ENCODE data around the gene SLC17A9. TPM values are rescaled to one million over a fixed set of nuclear protein-coding genes. Genes with fewer than 3 reads are reported as not detected.

Gene SLC17A9
- total and polyA plus RNA-seq, 2 experiments from 2014 or later = 32.0 to 39.3 TPM

- TF ChIP-seq ETS1 (IDR thresholded peaks at IDR 0.05) (no peak), ZNF462 (CRISPR knock-in tag; IDR thresholded peaks at IDR 0.05) (no peak), EZH2phosphoT487 (IDR thresholded peaks at IDR 0.05; ENCODE audit: unreplicated experiment) (no peak)
Measured at GRCh38 chr20:62938105-62938888, 14.2 kb upstream of the SLC17A9 start, which contains the start of gene GID8 (continued).

GRCh38 chr20:62940875-62941274 is 11.6 kb upstream of the SLC17A9 start:
- H3K36me3 ChIP-seq (ENCODE audit: insufficient read depth) = peaks cover 36% of the 10 kb centered on the region
- H3K9me2 ChIP-seq (ENCODE audit: insufficient read depth) = no peaks in the 10 kb centered on the region
- no peak for DNase-seq (ENCODE audit: low spot score)
- no peak for ATAC-seq
- no peak overlapping the region for H3K4me3 Mint-ChIP-seq
- peak overlapping the region; percentile 100; the same call in 1 of the 2 replicates for H3K4me3 ChIP-seq
- peaks cover 27% of the 10 kb centered on the region for H3K4me1 ChIP-seq (ENCODE audit: insufficient read depth)
- H3F3A ChIP-seq (replicated peaks; ENCODE audit: low read depth) = peaks cover 38% of the 10 kb centered on the region
- peaks cover 21% of the 10 kb centered on the region for H3K4me1 Mint-ChIP-seq
- peaks cover 95% of the 10 kb centered on the region for H3K79me2 ChIP-seq (replicated peaks; ENCODE audit: insufficient read depth)
- no peak overlapping the region for H2AFZ ChIP-seq
- peak overlapping the region; percentile 64 for H3K4me2 ChIP-seq
- H3K27ac Mint-ChIP-seq = no peak overlapping the region
- no peaks in the 10 kb centered on the region for H3K27me3 ChIP-seq (ENCODE audit: insufficient read depth)
- peaks cover 11% of the 10 kb centered on the region for H3K27me3 Mint-ChIP-seq (ENCODE audit: insufficient read depth, low read depth, poor library complexity)
- H3K9me3 Mint-ChIP-seq = peaks cover 3% of the 10 kb centered on the region; the same call in 1 of the 3 replicates
- H4K20me1 ChIP-seq (replicated peaks; ENCODE audit: insufficient read depth) = peaks cover 62% of the 10 kb centered on the region
- TF ChIP-seq ZNF462 (CRISPR knock-in tag; IDR thresholded peaks at IDR 0.05) (no peak), CREB1 (CRISPR knock-in tag; IDR thresholded peaks at IDR 0.05; ENCODE audit: low read depth) (no peak), ZNF114 (CRISPR knock-in tag; IDR thresholded peaks at IDR 0.05) (no peak), JUNB (IDR thresholded peaks at IDR 0.05; ENCODE audit: unreplicated experiment) (no peak), EZH2phosphoT487 (IDR thresholded peaks at IDR 0.05; ENCODE audit: unreplicated experiment) (no peak), POLR2AphosphoS5 (IDR thresholded peaks at IDR 0.05; ENCODE audit: low read depth) (no peak)
- peaks cover 60% of the 10 kb centered on the region for H3K36me3 Mint-ChIP-seq (ENCODE audit: low read depth)
- peak overlapping the region; percentile 59; the same call in 1 of the 2 replicates for H3K27ac ChIP-seq (ENCODE audit: low read depth)
